22Rv1 (cell line): ENCODE data around the gene MMP27.

Experiments
- H3K27ac ChIP-seq: fragments of 450-650 bp; 2 replicates; pipeline ENCODE4 v1.5.1; 2017
- CTCF ChIP-seq: fragments of 450-650 bp; IDR thresholded peaks from 2 replicates; pipeline ENCODE4 v1.5.1; 2017; ENCODE audit warnings: mild to moderate bottlenecking
- ZFX ChIP-seq: fragments of 450-650 bp; IDR thresholded peaks from 2 replicates; pipeline ENCODE4 v1.6.1; 2017; ENCODE audit warnings: antibody characterized with exemption, borderline replicate concordance

MMP27 gene

GRCh38 chr11:102647430-102647829 lies 58.1 kb downstream of the MMP27 start:
- TF ChIP-seq ZFX, result no peak
- no peak for TF ChIP-seq CTCF
- H3K27ac ChIP-seq, result no peak overlapping the region

- no peak for TF ChIP-seq ZFX
- TF ChIP-seq CTCF, result no peak
- H3K27ac ChIP-seq, result no peak overlapping the region
These were observed 61.6 kb downstream of the MMP27 start for GRCh38 chr11:102643941-102644340.
